LoVo (cell line): ENCODE data around the gene CNPY1.

ENCODE experiments used
- DNase-seq: peaks from one replicate; pipeline ENCODE4 v3.0.0-alpha.2; 2016; ENCODE audit warnings: low spot score

CNPY1 gene

GRCh38 chr7:155466142-155466813 is 80.1 kb downstream of the CNPY1 start:
- DNase-seq = no peak

- DNase-seq = no peak
Measured at GRCh38 chr7:155465761-155466141, 80.6 kb downstream of the CNPY1 start.

GRCh38 chr7:155464948-155465739 is 81.2 kb downstream of the CNPY1 start:
- no peak for DNase-seq

- DNase-seq = no peak
Measured at GRCh38 chr7:155464183-155464582, 82.2 kb downstream of the CNPY1 start.

GRCh38 chr7:155463114-155463811 is 83.1 kb downstream of the CNPY1 start:
- DNase-seq = no peak

GRCh38 chr7:155462163-155462735 is 84.1 kb downstream of the CNPY1 start:
- DNase-seq = no peak

GRCh38 chr7:155461631-155462030 is 84.7 kb downstream of the CNPY1 start:
- no peak for DNase-seq

GRCh38 chr7:155460926-155461613 is 85.3 kb downstream of the CNPY1 start:
- DNase-seq = no peak

GRCh38 chr7:155459700-155460461 is 86.5 kb downstream of the CNPY1 start:
- no peak for DNase-seq

- DNase-seq = no peak
Measured at GRCh38 chr7:155458878-155459699, 87.3 kb downstream of the CNPY1 start.

GRCh38 chr7:155458111-155458877 is 88.1 kb downstream of the CNPY1 start, which contains the start of gene EN2:
EN2 (plus strand) TSS chr7:155458129; CDS start chr7:155458378, 249 bp downstream.
- no peak for DNase-seq

- no peak for DNase-seq
Measured at GRCh38 chr7:155457544-155458110, 88.7 kb downstream of the CNPY1 start.

- DNase-seq = no peak
Measured at GRCh38 chr7:155456738-155457543, 89.4 kb downstream of the CNPY1 start.

- DNase-seq = no peak
Measured at GRCh38 chr7:155455776-155456737, 90.3 kb downstream of the CNPY1 start.

GRCh38 chr7:155455132-155455693 is 91.1 kb downstream of the CNPY1 start:
- no peak for DNase-seq
